ENCODE measurements around the gene SLC2A13.
"Not testable (repeated sequence)": the region's sequence is repeated elsewhere in the genome, so short reads cannot be mapped to it uniquely, and the experiment has no call there.

The SLC2A13 gene

GRCh38 chr12:39788239-39788638 is 317.6 kb downstream of the SLC2A13 start:
- Mint-ChIP-seq H3K4me1 (ENCODE audit: low read depth) (no peaks in the 10 kb centered on the region), H3K36me3 (ENCODE audit: low read depth) (no peaks in the 10 kb centered on the region), H3K9me3 (no peaks in the 10 kb centered on the region), H3K27ac (no peak overlapping the region), H3K27me3 (ENCODE audit: low read depth) (no peaks in the 10 kb centered on the region), H3K4me3 (no peak overlapping the region)
- DNase-seq (ENCODE audit: low spot score), result no peak

- not testable (repeated sequence) for H3K9me3 Mint-ChIP-seq; H3K4me3 Mint-ChIP-seq; H3K27ac Mint-ChIP-seq; H3K27me3 Mint-ChIP-seq (ENCODE audit: low read depth); H3K36me3 Mint-ChIP-seq (ENCODE audit: low read depth); H3K4me1 Mint-ChIP-seq (ENCODE audit: low read depth); DNase-seq (ENCODE audit: low spot score)
Measured at GRCh38 chr12:39785814-39786213, 320.1 kb downstream of the SLC2A13 start.

GRCh38 chr12:39782026-39782545 is 323.8 kb downstream of the SLC2A13 start:
- Mint-ChIP-seq H3K27ac (no peak overlapping the region), H3K4me3 (no peak overlapping the region), H3K9me3 (no peaks in the 10 kb centered on the region), H3K36me3 (ENCODE audit: low read depth) (no peaks in the 10 kb centered on the region), H3K27me3 (ENCODE audit: low read depth) (no peaks in the 10 kb centered on the region), H3K4me1 (ENCODE audit: low read depth) (no peaks in the 10 kb centered on the region)
- DNase-seq (ENCODE audit: low spot score), result no peak

- no peaks in the 10 kb centered on the region for H3K27me3 Mint-ChIP-seq (ENCODE audit: low read depth)
- H3K4me3 Mint-ChIP-seq, result no peak overlapping the region
- no peak for DNase-seq (ENCODE audit: low spot score)
- no peaks in the 10 kb centered on the region for H3K9me3 Mint-ChIP-seq
- no peak overlapping the region for H3K27ac Mint-ChIP-seq
- H3K36me3 Mint-ChIP-seq (ENCODE audit: low read depth), result no peaks in the 10 kb centered on the region
- H3K4me1 Mint-ChIP-seq (ENCODE audit: low read depth), result no peaks in the 10 kb centered on the region
Measured at GRCh38 chr12:39780913-39781446, 324.9 kb downstream of the SLC2A13 start.

- Mint-ChIP-seq H3K27ac (no peak overlapping the region), H3K36me3 (ENCODE audit: low read depth) (no peaks in the 10 kb centered on the region), H3K4me3 (no peak overlapping the region), H3K27me3 (ENCODE audit: low read depth) (no peaks in the 10 kb centered on the region), H3K9me3 (no peaks in the 10 kb centered on the region), H3K4me1 (ENCODE audit: low read depth) (no peaks in the 10 kb centered on the region)
- DNase-seq (ENCODE audit: low spot score), result no peak
Measured at GRCh38 chr12:39780411-39780912, 325.4 kb downstream of the SLC2A13 start.

- Mint-ChIP-seq H3K4me1 (ENCODE audit: low read depth) (no peaks in the 10 kb centered on the region), H3K4me3 (no peak overlapping the region), H3K27me3 (ENCODE audit: low read depth) (no peaks in the 10 kb centered on the region), H3K27ac (no peak overlapping the region), H3K9me3 (no peaks in the 10 kb centered on the region), H3K36me3 (ENCODE audit: low read depth) (no peaks in the 10 kb centered on the region)
- no peak for DNase-seq (ENCODE audit: low spot score)
Measured at GRCh38 chr12:39779768-39780340, 326.0 kb downstream of the SLC2A13 start.

GRCh38 chr12:39777465-39777864 is 328.4 kb downstream of the SLC2A13 start:
- H3K27me3 Mint-ChIP-seq (ENCODE audit: low read depth), result no peaks in the 10 kb centered on the region
- H3K4me3 Mint-ChIP-seq, result no peak overlapping the region
- no peaks in the 10 kb centered on the region for H3K36me3 Mint-ChIP-seq (ENCODE audit: low read depth)
- DNase-seq (ENCODE audit: low spot score), result no peak
- no peaks in the 10 kb centered on the region for H3K4me1 Mint-ChIP-seq (ENCODE audit: low read depth)
- H3K27ac Mint-ChIP-seq, result no peak overlapping the region
- H3K9me3 Mint-ChIP-seq, result no peaks in the 10 kb centered on the region

- H3K4me1 Mint-ChIP-seq (ENCODE audit: low read depth), result no peaks in the 10 kb centered on the region
- no peaks in the 10 kb centered on the region for H3K36me3 Mint-ChIP-seq (ENCODE audit: low read depth)
- no peak for DNase-seq (ENCODE audit: low spot score)
- no peak overlapping the region for H3K4me3 Mint-ChIP-seq
- no peaks in the 10 kb centered on the region for H3K27me3 Mint-ChIP-seq (ENCODE audit: low read depth)
- H3K27ac Mint-ChIP-seq, result no peak overlapping the region
- no peaks in the 10 kb centered on the region for H3K9me3 Mint-ChIP-seq
Measured at GRCh38 chr12:39773266-39773665, 332.6 kb downstream of the SLC2A13 start.

- Mint-ChIP-seq H3K4me1 (ENCODE audit: low read depth) (no peaks in the 10 kb centered on the region), H3K27me3 (ENCODE audit: low read depth) (no peaks in the 10 kb centered on the region), H3K36me3 (ENCODE audit: low read depth) (no peaks in the 10 kb centered on the region), H3K4me3 (no peak overlapping the region), H3K27ac (no peak overlapping the region), H3K9me3 (no peaks in the 10 kb centered on the region)
- DNase-seq (ENCODE audit: low spot score), result no peak
Measured at GRCh38 chr12:39772821-39773259, 333.0 kb downstream of the SLC2A13 start.

- Mint-ChIP-seq H3K4me3 (no peak overlapping the region), H3K9me3 (no peaks in the 10 kb centered on the region), H3K36me3 (ENCODE audit: low read depth) (no peaks in the 10 kb centered on the region), H3K4me1 (ENCODE audit: low read depth) (no peaks in the 10 kb centered on the region), H3K27ac (no peak overlapping the region), H3K27me3 (ENCODE audit: low read depth) (no peaks in the 10 kb centered on the region)
- DNase-seq (ENCODE audit: low spot score), result no peak
Measured at GRCh38 chr12:39771456-39771855, 334.4 kb downstream of the SLC2A13 start.

GRCh38 chr12:39764944-39765560 is 340.8 kb downstream of the SLC2A13 start:
- Mint-ChIP-seq H3K27me3 (ENCODE audit: low read depth) (no peaks in the 10 kb centered on the region), H3K4me3 (no peak overlapping the region), H3K27ac (no peak overlapping the region), H3K9me3 (no peaks in the 10 kb centered on the region), H3K4me1 (ENCODE audit: low read depth) (no peaks in the 10 kb centered on the region), H3K36me3 (ENCODE audit: low read depth) (no peaks in the 10 kb centered on the region)
- DNase-seq (ENCODE audit: low spot score), result no peak

GRCh38 chr12:39763890-39764169 is 342.1 kb downstream of the SLC2A13 start:
- Mint-ChIP-seq H3K9me3 (no peaks in the 10 kb centered on the region), H3K36me3 (ENCODE audit: low read depth) (no peaks in the 10 kb centered on the region), H3K27me3 (ENCODE audit: low read depth) (no peaks in the 10 kb centered on the region), H3K27ac (no peak overlapping the region), H3K4me3 (no peak overlapping the region), H3K4me1 (ENCODE audit: low read depth) (no peaks in the 10 kb centered on the region)
- no peak for DNase-seq (ENCODE audit: low spot score)

- no peak overlapping the region for H3K4me3 Mint-ChIP-seq
- H3K27me3 Mint-ChIP-seq (ENCODE audit: low read depth), result no peaks in the 10 kb centered on the region
- H3K4me1 Mint-ChIP-seq (ENCODE audit: low read depth), result no peaks in the 10 kb centered on the region
- H3K27ac Mint-ChIP-seq, result no peak overlapping the region
- no peaks in the 10 kb centered on the region for H3K36me3 Mint-ChIP-seq (ENCODE audit: low read depth)
- no peaks in the 10 kb centered on the region for H3K9me3 Mint-ChIP-seq
- no peak for DNase-seq (ENCODE audit: low spot score)
Measured at GRCh38 chr12:39763071-39763889, 342.6 kb downstream of the SLC2A13 start.

GRCh38 chr12:39755478-39755877 is 350.4 kb downstream of the SLC2A13 start:
- DNase-seq (ENCODE audit: low spot score), result no peak
- H3K36me3 Mint-ChIP-seq (ENCODE audit: low read depth), result no peaks in the 10 kb centered on the region
- H3K4me1 Mint-ChIP-seq (ENCODE audit: low read depth), result no peaks in the 10 kb centered on the region
- peaks cover 4% of the 10 kb centered on the region for H3K27me3 Mint-ChIP-seq (ENCODE audit: low read depth)
- no peak overlapping the region for H3K4me3 Mint-ChIP-seq
- H3K27ac Mint-ChIP-seq, result no peak overlapping the region
- no peaks in the 10 kb centered on the region for H3K9me3 Mint-ChIP-seq

All from T-helper 2 cell treated with Interferon-gamma antibody and Interleukin-4, amounts not matched to agents 5 μg/mL and 100 μg/mL, for 36 hours (primary cell).